ENCODE measurements around the gene RYR3.

The RYR3 gene

GRCh38 chr15:33785366-33785765 lies 474.6 kb downstream of the RYR3 start:
- H3K4me3 ChIP-seq (ENCODE audit: insufficient read depth, low read length, poor library complexity, severe bottlenecking), result no peak overlapping the region
- H3F3A ChIP-seq (ENCODE audit: insufficient read depth), result no peaks in the 10 kb centered on the region
- no peaks in the 10 kb centered on the region for H3K27me3 ChIP-seq (ENCODE audit: low read length)
- H2AFZ ChIP-seq (ENCODE audit: low read depth, low read length, severe bottlenecking), result no peak overlapping the region
- H3K9me2 ChIP-seq (replicated peaks; ENCODE audit: insufficient read depth, low read length), result no peaks in the 10 kb centered on the region
- TF ChIP-seq EZH2phosphoT487 (conservative IDR thresholded peaks at IDR 0.05; ENCODE audit: low read length), result no peak
- H3K36me3 ChIP-seq (ENCODE audit: low read length), result no peaks in the 10 kb centered on the region
- H3K9ac ChIP-seq (ENCODE audit: low read length), result no peak overlapping the region
- no peaks in the 10 kb centered on the region for H3K9me3 ChIP-seq (ENCODE audit: insufficient read depth, low read length)
- H3K79me2 ChIP-seq (ENCODE audit: insufficient read depth, low read length), result no peaks in the 10 kb centered on the region
- no peaks in the 10 kb centered on the region for H4K20me1 ChIP-seq (ENCODE audit: low read depth, low read length)
- H3K4me2 ChIP-seq (ENCODE audit: low read depth, low read length, poor library complexity, severe bottlenecking), result no peak overlapping the region
- no peak overlapping the region for H3K27ac ChIP-seq (ENCODE audit: low read depth, low read length)

- no peak overlapping the region for H3K27ac ChIP-seq (ENCODE audit: low read depth, low read length)
- no peak overlapping the region for H3K4me2 ChIP-seq (ENCODE audit: low read depth, low read length, poor library complexity, severe bottlenecking)
- H4K20me1 ChIP-seq (ENCODE audit: low read depth, low read length), result no peaks in the 10 kb centered on the region
- no peak for TF ChIP-seq EZH2phosphoT487 (conservative IDR thresholded peaks at IDR 0.05; ENCODE audit: low read length)
- no peak for TF ChIP-seq CTCF (IDR thresholded peaks at IDR 0.05; ENCODE audit: insufficient read depth, low read length, poor library complexity, severe bottlenecking)
- H3F3A ChIP-seq (ENCODE audit: insufficient read depth), result no peaks in the 10 kb centered on the region
- no peak overlapping the region for H3K9ac ChIP-seq (ENCODE audit: low read length)
- no peaks in the 10 kb centered on the region for H3K9me3 ChIP-seq (ENCODE audit: insufficient read depth, low read length)
- H3K4me3 ChIP-seq (ENCODE audit: insufficient read depth, low read length, poor library complexity, severe bottlenecking), result no peak overlapping the region
- H3K36me3 ChIP-seq (ENCODE audit: low read length), result no peaks in the 10 kb centered on the region
- H3K9me2 ChIP-seq (replicated peaks; ENCODE audit: insufficient read depth, low read length), result no peaks in the 10 kb centered on the region
- no peak overlapping the region for H2AFZ ChIP-seq (ENCODE audit: low read depth, low read length, severe bottlenecking)
- no peaks in the 10 kb centered on the region for H3K79me2 ChIP-seq (ENCODE audit: insufficient read depth, low read length)
- no peaks in the 10 kb centered on the region for H3K27me3 ChIP-seq (ENCODE audit: low read length)
Measured at GRCh38 chr15:33788906-33789540, 478.3 kb downstream of the RYR3 start.

GRCh38 chr15:33794453-33794852 lies 483.7 kb downstream of the RYR3 start:
- Histone ChIP-seq H4K20me1 (ENCODE audit: low read depth, low read length) (no peaks in the 10 kb centered on the region), H3K4me3 (ENCODE audit: insufficient read depth, low read length, poor library complexity, severe bottlenecking) (no peak overlapping the region), H3F3A (ENCODE audit: insufficient read depth) (no peaks in the 10 kb centered on the region), H3K9me3 (ENCODE audit: insufficient read depth, low read length) (no peaks in the 10 kb centered on the region), H3K79me2 (ENCODE audit: insufficient read depth, low read length) (no peaks in the 10 kb centered on the region), H3K9ac (ENCODE audit: low read length) (no peak overlapping the region), H3K27ac (ENCODE audit: low read depth, low read length) (no peak overlapping the region), H2AFZ (ENCODE audit: low read depth, low read length, severe bottlenecking) (no peak overlapping the region), H3K9me2 (replicated peaks; ENCODE audit: insufficient read depth, low read length) (no peaks in the 10 kb centered on the region), H3K36me3 (ENCODE audit: low read length) (no peaks in the 10 kb centered on the region), H3K27me3 (ENCODE audit: low read length) (no peaks in the 10 kb centered on the region), H3K4me2 (ENCODE audit: low read depth, low read length, poor library complexity, severe bottlenecking) (no peak overlapping the region)
- TF ChIP-seq CTCF (IDR thresholded peaks at IDR 0.05; ENCODE audit: insufficient read depth, low read length, poor library complexity, severe bottlenecking) (no peak), EZH2phosphoT487 (conservative IDR thresholded peaks at IDR 0.05; ENCODE audit: low read length) (no peak)

- Histone ChIP-seq H3K27me3 (ENCODE audit: low read length) (no peaks in the 10 kb centered on the region), H4K20me1 (ENCODE audit: low read depth, low read length) (no peaks in the 10 kb centered on the region), H3F3A (ENCODE audit: insufficient read depth) (no peaks in the 10 kb centered on the region), H3K9ac (ENCODE audit: low read length) (no peak overlapping the region), H3K9me2 (replicated peaks; ENCODE audit: insufficient read depth, low read length) (no peaks in the 10 kb centered on the region), H3K4me3 (ENCODE audit: insufficient read depth, low read length, poor library complexity, severe bottlenecking) (no peak overlapping the region), H3K4me2 (ENCODE audit: low read depth, low read length, poor library complexity, severe bottlenecking) (no peak overlapping the region), H3K79me2 (ENCODE audit: insufficient read depth, low read length) (no peaks in the 10 kb centered on the region), H3K36me3 (ENCODE audit: low read length) (no peaks in the 10 kb centered on the region), H3K27ac (ENCODE audit: low read depth, low read length) (no peak overlapping the region), H3K9me3 (ENCODE audit: insufficient read depth, low read length) (no peaks in the 10 kb centered on the region), H2AFZ (ENCODE audit: low read depth, low read length, severe bottlenecking) (no peak overlapping the region)
- TF ChIP-seq EZH2phosphoT487 (conservative IDR thresholded peaks at IDR 0.05; ENCODE audit: low read length), result no peak
Measured at GRCh38 chr15:33795070-33795469, 484.3 kb downstream of the RYR3 start.

All from SU-DHL-6 (cell line).